ENCODE data around the gene IZUMO2. TPM values are rescaled to one million over a fixed set of nuclear protein-coding genes. Genes with fewer than 3 reads are reported as not detected.
"Not testable (repeated sequence)": the region's sequence is repeated elsewhere in the genome, so short reads cannot be mapped to it uniquely, and the experiment has no call there.

Gene IZUMO2
- total and polyA plus RNA-seq, 5 donors from 2014 or later: not detected

DNA sequence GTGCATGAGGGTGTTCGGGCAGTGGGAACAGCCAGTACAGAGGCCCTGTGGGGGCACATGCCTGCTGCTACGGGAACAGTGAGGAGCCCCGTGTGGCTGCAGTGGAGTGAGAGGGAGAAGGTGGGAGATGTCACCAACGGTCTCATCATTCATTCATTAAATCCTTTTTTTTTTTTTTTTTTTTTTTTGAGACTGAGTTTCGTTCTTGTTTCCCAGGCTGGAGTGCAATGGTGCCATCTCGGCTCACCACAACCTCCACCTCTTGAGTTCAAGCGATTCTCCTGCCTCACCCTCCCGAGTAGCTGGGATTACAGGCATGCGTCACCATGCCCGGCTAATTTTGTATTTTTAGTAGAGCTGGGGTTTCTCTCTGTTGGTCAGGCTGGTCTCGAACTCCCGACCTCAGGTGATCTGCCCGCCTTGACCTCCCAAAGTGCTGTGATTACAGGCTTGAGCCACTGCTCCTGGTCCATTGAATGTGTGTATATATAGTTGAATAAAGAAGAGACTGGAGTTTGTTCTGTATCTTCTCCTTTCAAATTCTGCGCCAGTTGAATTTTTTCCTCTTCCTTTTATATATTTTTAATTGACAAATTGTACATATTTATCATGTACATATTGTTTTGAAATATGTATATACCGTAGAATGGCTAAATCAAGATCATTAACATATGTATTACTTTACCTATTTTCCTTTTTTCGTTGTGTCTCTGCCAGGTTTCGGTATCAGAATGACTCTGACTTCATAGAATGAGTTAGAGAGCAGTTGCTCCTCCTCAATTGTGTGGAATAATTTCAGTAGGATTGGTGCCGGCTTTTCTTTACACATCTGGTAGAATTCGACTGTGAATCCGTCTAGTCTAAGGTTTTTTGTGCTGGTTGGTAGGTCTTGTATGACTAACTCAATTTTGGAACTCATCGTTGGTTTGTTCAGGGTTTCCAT, 28.0 kb downstream of the IZUMO2 start:
- not testable (repeated sequence) for H3K27me3 Mint-ChIP-seq, H3K4me1 Mint-ChIP-seq, H3K4me3 Mint-ChIP-seq

DNA sequence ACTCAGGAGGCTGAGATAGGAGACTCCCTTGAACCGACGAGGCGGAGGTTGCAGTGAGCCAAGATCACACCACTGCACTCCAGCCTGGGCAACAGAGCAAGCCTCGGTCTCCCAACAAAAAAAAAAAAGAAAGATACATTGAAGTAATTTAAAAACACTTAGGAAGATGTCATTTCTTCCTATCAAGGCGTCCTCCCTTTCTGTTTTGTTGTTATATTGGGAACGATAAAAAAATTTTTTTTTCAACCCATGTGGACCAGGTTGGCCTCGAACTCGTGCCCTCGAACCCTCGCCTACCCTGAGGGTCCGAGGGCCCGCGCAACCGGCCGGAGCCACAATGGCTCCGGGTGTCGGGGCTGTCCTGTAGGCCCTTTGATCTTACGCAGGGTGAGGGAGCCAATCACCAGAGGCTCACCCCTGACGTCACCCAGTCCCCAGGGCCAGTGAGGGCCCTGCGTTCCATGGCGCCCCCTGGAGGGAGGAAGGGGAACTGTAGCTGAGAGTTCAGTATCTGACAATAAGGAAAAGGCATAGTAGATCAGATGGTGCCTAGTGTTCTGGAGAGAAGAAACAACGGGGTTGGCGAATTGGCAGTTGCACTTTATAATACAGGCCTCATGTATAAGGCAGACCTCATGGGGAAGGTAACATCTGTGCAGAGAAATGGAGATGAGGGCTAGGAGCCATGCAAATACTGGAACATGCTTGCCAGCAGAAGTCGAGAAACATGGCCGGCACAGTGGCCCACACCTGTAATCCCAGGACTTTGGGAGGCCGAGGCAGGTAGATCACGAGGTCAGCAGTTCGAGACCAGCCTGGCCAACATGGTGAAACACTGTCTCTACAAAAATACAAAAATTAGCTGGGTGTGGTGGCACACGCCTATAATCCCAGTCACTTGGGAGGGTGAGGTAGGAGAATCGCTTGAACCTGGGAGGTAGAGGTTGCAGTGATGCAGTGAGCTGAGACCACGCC, 29.3 kb downstream of the IZUMO2 start:
- not testable (repeated sequence) for H3K4me3 Mint-ChIP-seq; DNase-seq; ATAC-seq (ENCODE audit: low read depth in 2 of 2); H3K27me3 ChIP-seq (ENCODE audit: control insufficient read depth, insufficient read depth, low read length); H3K27me3 Mint-ChIP-seq; H3K36me3 Mint-ChIP-seq; H3K36me3 ChIP-seq (ENCODE audit: control insufficient read depth, insufficient read depth, low read length); H3K27ac Mint-ChIP-seq; H3K4me1 Mint-ChIP-seq; H3K27ac ChIP-seq (ENCODE audit: insufficient read depth, low read length, poor library complexity, severe bottlenecking); H3K9me3 ChIP-seq (ENCODE audit: control insufficient read depth in 2 of 2, low read length in 2 of 2); H3K4me1 ChIP-seq (ENCODE audit: control insufficient read depth, insufficient read depth, low read length, poor library complexity, severe bottlenecking); H3K4me3 ChIP-seq (ENCODE audit: low read depth, low read length); H3K9me3 Mint-ChIP-seq

More for the DNA sequence above, 28.0 kb downstream of the IZUMO2 start:
- not testable (repeated sequence) for H3K9me3 Mint-ChIP-seq; ATAC-seq (ENCODE audit: low read depth in 2 of 2); H3K9me3 ChIP-seq (ENCODE audit: control insufficient read depth in 2 of 2, low read length in 2 of 2); H3K27ac Mint-ChIP-seq; H3K36me3 Mint-ChIP-seq; DNase-seq; H3K36me3 ChIP-seq (ENCODE audit: control insufficient read depth, insufficient read depth, low read length); H3K27ac ChIP-seq (ENCODE audit: insufficient read depth, low read length, poor library complexity, severe bottlenecking); H3K4me1 ChIP-seq (ENCODE audit: control insufficient read depth, insufficient read depth, low read length, poor library complexity, severe bottlenecking); H3K27me3 ChIP-seq (ENCODE audit: control insufficient read depth, insufficient read depth, low read length); H3K4me3 ChIP-seq (ENCODE audit: low read depth, low read length)

DNA sequence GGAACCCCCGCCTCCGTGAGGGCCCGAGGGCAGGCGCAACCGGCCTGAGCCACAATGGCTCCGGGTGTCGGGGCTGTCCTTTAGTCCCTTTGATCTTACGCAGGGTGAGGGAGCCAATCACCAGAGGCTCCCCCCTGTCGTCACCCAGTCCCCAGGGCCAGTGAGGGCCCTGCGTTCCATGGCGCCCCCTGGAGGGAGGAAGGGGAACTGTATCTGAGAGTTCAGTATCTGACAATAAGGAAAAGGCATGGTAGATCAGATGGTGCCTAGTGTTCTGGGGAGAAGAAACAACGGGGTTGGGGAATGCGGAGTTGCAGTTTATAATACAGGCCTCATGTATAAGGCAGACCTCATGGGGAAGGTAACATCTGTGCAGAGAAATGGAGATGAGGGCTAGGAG, 59.1 kb downstream of the IZUMO2 start:
- H3K36me3 Mint-ChIP-seq; H3K27me3 ChIP-seq (ENCODE audit: control insufficient read depth, insufficient read depth, low read length); H3K9me3 Mint-ChIP-seq; H3K9me3 ChIP-seq (ENCODE audit: control insufficient read depth in 2 of 2, low read length in 2 of 2); ATAC-seq (ENCODE audit: low read depth in 2 of 2); H3K27me3 Mint-ChIP-seq; H3K27ac ChIP-seq (ENCODE audit: insufficient read depth, low read length, poor library complexity, severe bottlenecking); H3K4me3 ChIP-seq (ENCODE audit: low read depth, low read length); H3K4me1 Mint-ChIP-seq; H3K36me3 ChIP-seq (ENCODE audit: control insufficient read depth, insufficient read depth, low read length); H3K4me1 ChIP-seq (ENCODE audit: control insufficient read depth, insufficient read depth, low read length, poor library complexity, severe bottlenecking); H3K4me3 Mint-ChIP-seq; DNase-seq; H3K27ac Mint-ChIP-seq: not testable (repeated sequence)

DNA sequence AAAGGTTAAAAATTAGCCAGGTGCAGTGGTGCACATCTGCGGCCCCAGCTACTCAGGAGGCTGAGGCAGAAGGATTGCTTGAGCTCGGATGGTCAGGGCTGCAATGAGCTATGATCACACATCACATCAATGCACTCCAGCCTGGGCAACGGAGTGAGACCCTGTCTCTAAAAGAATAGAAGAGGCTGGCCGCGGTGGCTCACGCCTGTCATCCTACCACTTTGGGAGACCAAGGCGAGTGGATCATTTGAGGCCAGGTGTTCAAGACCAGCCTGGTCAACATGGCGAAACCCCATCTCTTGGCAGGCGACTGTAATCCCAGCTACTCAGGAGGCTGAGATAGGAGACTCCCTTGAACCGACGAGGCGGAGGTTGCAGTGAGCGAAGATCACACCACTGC, 59.7 kb downstream of the IZUMO2 start:
- not testable (repeated sequence) for DNase-seq; H3K9me3 ChIP-seq (ENCODE audit: control insufficient read depth in 2 of 2, low read length in 2 of 2); H3K4me3 ChIP-seq (ENCODE audit: low read depth, low read length); H3K27me3 ChIP-seq (ENCODE audit: control insufficient read depth, insufficient read depth, low read length); H3K4me1 Mint-ChIP-seq; H3K4me3 Mint-ChIP-seq; H3K9me3 Mint-ChIP-seq; ATAC-seq (ENCODE audit: low read depth in 2 of 2); H3K4me1 ChIP-seq (ENCODE audit: control insufficient read depth, insufficient read depth, low read length, poor library complexity, severe bottlenecking); H3K36me3 Mint-ChIP-seq; H3K27me3 Mint-ChIP-seq; H3K27ac ChIP-seq (ENCODE audit: insufficient read depth, low read length, poor library complexity, severe bottlenecking); H3K27ac Mint-ChIP-seq; H3K36me3 ChIP-seq (ENCODE audit: control insufficient read depth, insufficient read depth, low read length)

Other genes starting within 250 kb of the IZUMO2 start
- 19.7 TPM for gene ATF5, start 234.1 kb downstream of the IZUMO2 start, total RNA-seq
- 1 to 10 TPM in 2 of 4 donors, under 1 TPM in 2; 0.60 to 1.5 (median 1.1) TPM for gene ATF5, start 234.1 kb downstream of the IZUMO2 start, polyA plus RNA-seq
- gene NUP62, start 233.8 kb downstream of the IZUMO2 start, total RNA-seq: 43.1 TPM
- 10 to 100 TPM; 40.2 to 47.2 (median 41.3) TPM for gene NUP62, start 233.8 kb downstream of the IZUMO2 start, polyA plus RNA-seq
- not detected for gene SIGLEC11, start 202.1 kb downstream of the IZUMO2 start, total RNA-seq
- gene SIGLEC11, start 202.1 kb downstream of the IZUMO2 start, polyA plus RNA-seq: not detected
- 99.4 TPM for gene VRK3, start 137.9 kb downstream of the IZUMO2 start, total RNA-seq
- 10 to 100 TPM; 87.9 to 99.9 (median 91.4) TPM for gene VRK3, start 137.9 kb downstream of the IZUMO2 start, polyA plus RNA-seq
- gene ZNF473, start 137.3 kb downstream of the IZUMO2 start, total RNA-seq: 7.5 TPM
- gene ZNF473, start 137.3 kb downstream of the IZUMO2 start, polyA plus RNA-seq: 1 to 10 TPM; 3.5 to 8.3 (median 4.8) TPM
- gene MYH14, start 40.3 kb upstream of the IZUMO2 start, total RNA-seq: not detected
- not detected for gene MYH14, start 40.3 kb upstream of the IZUMO2 start, polyA plus RNA-seq
- 1.4 TPM for gene KCNC3, start 166.1 kb upstream of the IZUMO2 start, total RNA-seq
- not detected for gene KCNC3, start 166.1 kb upstream of the IZUMO2 start, polyA plus RNA-seq
- 0.67 TPM for gene NAPSA, start 202.4 kb upstream of the IZUMO2 start, total RNA-seq
- 1 to 10 TPM; 1.2 to 2.2 (median 1.5) TPM for gene NAPSA, start 202.4 kb upstream of the IZUMO2 start, polyA plus RNA-seq
- 213 TPM for gene NR1H2, start 213.2 kb upstream of the IZUMO2 start, total RNA-seq
- 10 to 100 TPM; 60.3 to 75.0 (median 70.3) TPM for gene NR1H2, start 213.2 kb upstream of the IZUMO2 start, polyA plus RNA-seq
- 28.1 TPM for gene POLD1, start 221.1 kb upstream of the IZUMO2 start, total RNA-seq
- gene POLD1, start 221.1 kb upstream of the IZUMO2 start, polyA plus RNA-seq: 10 to 100 TPM; 19.3 to 23.5 (median 21.3) TPM

All from CD4-positive, CD25-positive, alpha-beta regulatory T cell (primary cell).